ENCODE results near the gene GPAM.

Gene GPAM

GRCh38 chr10:112189465-112189864 lies 5.9 kb upstream of the GPAM start:
- ChIA-PET POLR2A (no interaction called here), CTCF (interaction anchor here (0.7 kb wide), 1 partner anchor 109 kb away, joined by 4 read pairs; no protein-coding TSS in a partner anchor)
- no peak for DNase-seq (ENCODE audit: extremely low spot score)
- TF ChIP-seq, protein P1, sequence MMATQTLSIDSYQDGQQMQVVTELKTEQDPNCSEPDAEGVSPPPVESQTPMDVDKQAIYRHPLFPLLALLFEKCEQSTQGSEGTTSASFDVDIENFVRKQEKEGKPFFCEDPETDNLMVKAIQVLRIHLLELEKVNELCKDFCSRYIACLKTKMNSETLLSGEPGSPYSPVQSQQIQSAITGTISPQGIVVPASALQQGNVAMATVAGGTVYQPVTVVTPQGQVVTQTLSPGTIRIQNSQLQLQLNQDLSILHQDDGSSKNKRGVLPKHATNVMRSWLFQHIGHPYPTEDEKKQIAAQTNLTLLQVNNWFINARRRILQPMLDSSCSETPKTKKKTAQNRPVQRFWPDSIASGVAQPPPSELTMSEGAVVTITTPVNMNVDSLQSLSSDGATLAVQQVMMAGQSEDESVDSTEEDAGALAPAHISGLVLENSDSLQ (IDR thresholded peaks at IDR 0.05): no peak
- TF ChIP-seq CTBP1 (IDR thresholded peaks at IDR 0.05; ENCODE audit: borderline replicate concordance): no peak
- TF ChIP-seq FOXA1 (IDR thresholded peaks at IDR 0.05): no peak

GRCh38 chr10:112187527-112187926 lies 4.0 kb upstream of the GPAM start:
- ChIA-PET POLR2A (no interaction called here), CTCF (no interaction called here)
- no peak for TF ChIP-seq ZNF384 (IDR thresholded peaks at IDR 0.05)
- DNase-seq (ENCODE audit: extremely low spot score): no peak

DNA sequence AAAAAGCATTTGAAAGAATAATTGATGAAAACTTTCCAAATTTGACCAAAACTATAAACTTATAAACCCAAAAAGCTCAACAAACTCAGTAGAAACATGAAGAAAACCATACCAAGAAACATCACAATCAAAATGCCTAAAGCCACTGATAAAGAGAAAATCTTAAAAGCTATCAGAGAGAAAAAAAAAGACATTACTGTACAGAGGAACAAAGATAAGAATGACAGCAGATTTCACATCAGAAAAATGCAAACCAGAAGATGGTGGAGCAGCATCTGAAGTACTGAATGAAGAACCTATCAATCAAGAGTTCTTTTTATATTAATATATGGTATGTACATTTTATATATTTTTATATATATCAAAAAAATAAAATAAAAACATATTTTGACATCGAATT lies 2.4 kb upstream of the GPAM start:
- TF ChIP-seq HDGF (IDR thresholded peaks at IDR 0.05; ENCODE audit: borderline replicate concordance) (no peak), FOXK2 (IDR thresholded peaks at IDR 0.05) (no peak), SP1 (IDR thresholded peaks at IDR 0.05) (no peak), ELF4 (IDR thresholded peaks at IDR 0.05) (no peak), BHLHE40 (IDR thresholded peaks at IDR 0.05; ENCODE audit: borderline replicate concordance) (no peak), ZNF384 (IDR thresholded peaks at IDR 0.05) (no peak), CTBP1 (IDR thresholded peaks at IDR 0.05; ENCODE audit: borderline replicate concordance) (no peak)
- no peak for DNase-seq (ENCODE audit: extremely low spot score)
- CTCF ChIA-PET: no interaction called here
- POLR2A ChIA-PET: no interaction called here

GRCh38 chr10:112184379-112184778 lies 814 bp upstream of the GPAM start:
- ChIA-PET CTCF (no interaction called here), POLR2A (interaction anchor here (0.6 to 1.8 kb wide), 7 partner anchors 8 to 130 kb away, joined by 3 to 6 read pairs (median 3); no protein-coding TSS in a partner anchor)
- TF ChIP-seq ZNF384 (IDR thresholded peaks at IDR 0.05): no peak
- TF ChIP-seq, protein P1 (IDR thresholded peaks at IDR 0.05): no peak
- DNase-seq (ENCODE audit: extremely low spot score): no peak

GRCh38 chr10:112184052-112184371 lies 447 bp upstream of the GPAM start:
- ChIA-PET CTCF (no interaction called here), POLR2A (interaction anchor here (0.5 to 1.9 kb wide), 11 partner anchors 9 to 1761 kb away, joined by 3 to 8 read pairs (median 4); no protein-coding TSS in a partner anchor)
- DNase-seq (ENCODE audit: extremely low spot score): no peak
- no peak for TF ChIP-seq FOXK2 (IDR thresholded peaks at IDR 0.05)
- no peak for TF ChIP-seq FOXA1 (IDR thresholded peaks at IDR 0.05)
- no peak for TF ChIP-seq CTBP1 (IDR thresholded peaks at IDR 0.05; ENCODE audit: borderline replicate concordance)
- TF ChIP-seq FOXM1 (IDR thresholded peaks at IDR 0.05; ENCODE audit: borderline replicate concordance): no peak
- TF ChIP-seq ELF4 (IDR thresholded peaks at IDR 0.05): no peak
- no peak for TF ChIP-seq SUZ12 (IDR thresholded peaks at IDR 0.05)
- no peak for TF ChIP-seq ZNF384 (IDR thresholded peaks at IDR 0.05)
- TF ChIP-seq NFRKB (IDR thresholded peaks at IDR 0.05): no peak
- TF ChIP-seq BHLHE40 (IDR thresholded peaks at IDR 0.05; ENCODE audit: borderline replicate concordance): no peak
- no peak for TF ChIP-seq ARNT (IDR thresholded peaks at IDR 0.05)
- no peak for TF ChIP-seq L3MBTL2 (conservative IDR thresholded peaks at IDR 0.05)
- TF ChIP-seq TARDBP (IDR thresholded peaks at IDR 0.05): no peak
- TF ChIP-seq HDGF (IDR thresholded peaks at IDR 0.05; ENCODE audit: borderline replicate concordance): no peak

DNA sequence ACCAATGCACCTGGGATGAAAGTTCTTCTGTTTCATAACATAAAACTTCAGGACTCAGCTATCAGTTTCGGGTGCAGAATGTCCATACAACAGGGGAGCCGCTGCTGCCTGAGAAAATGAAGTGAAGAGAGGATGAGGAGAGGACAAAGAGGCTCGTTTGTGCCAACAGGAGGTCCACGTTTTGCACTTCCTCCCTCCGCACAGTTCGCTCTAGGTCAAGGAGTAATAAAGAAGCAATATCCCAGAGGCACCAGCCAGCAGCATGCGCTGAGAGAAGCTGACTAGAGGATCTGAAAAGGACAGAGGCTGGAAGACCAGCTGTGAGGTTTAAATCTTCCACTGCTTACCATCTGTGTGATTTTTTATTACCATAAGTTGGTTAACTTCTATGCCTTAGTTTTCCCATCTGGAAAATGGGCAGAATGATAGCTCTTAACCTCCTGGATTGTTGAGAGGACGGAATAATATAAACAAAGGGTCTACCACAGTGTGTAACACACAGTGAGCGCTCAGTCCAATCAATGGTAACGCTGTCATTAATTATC lies 709 bp downstream of the GPAM start:
- DNase-seq (ENCODE audit: extremely low spot score): no peak
- ChIA-PET CTCF (no interaction called here), POLR2A (interaction anchor here (0.7 to 1.9 kb wide), 9 partner anchors 9 to 118 kb away, joined by 3 to 8 read pairs (median 4); no protein-coding TSS in a partner anchor)
- TF ChIP-seq FOXK2 (IDR thresholded peaks at IDR 0.05): no peak
- TF ChIP-seq BHLHE40 (IDR thresholded peaks at IDR 0.05; ENCODE audit: borderline replicate concordance): no peak
- TF ChIP-seq CTBP1 (IDR thresholded peaks at IDR 0.05; ENCODE audit: borderline replicate concordance): no peak
- TF ChIP-seq ARNT (IDR thresholded peaks at IDR 0.05): no peak
- TF ChIP-seq, protein P1 (IDR thresholded peaks at IDR 0.05): no peak
- no peak for TF ChIP-seq NFRKB (IDR thresholded peaks at IDR 0.05)
- no peak for TF ChIP-seq SUZ12 (IDR thresholded peaks at IDR 0.05)
- TF ChIP-seq L3MBTL2 (conservative IDR thresholded peaks at IDR 0.05): no peak
- TF ChIP-seq ZNF384 (IDR thresholded peaks at IDR 0.05): no peak
- no peak for TF ChIP-seq SP1 (IDR thresholded peaks at IDR 0.05)
- no peak for TF ChIP-seq ELF4 (IDR thresholded peaks at IDR 0.05)
- TF ChIP-seq HDGF (IDR thresholded peaks at IDR 0.05; ENCODE audit: borderline replicate concordance): no peak
- TF ChIP-seq LEF1 (IDR thresholded peaks at IDR 0.05; ENCODE audit: borderline replicate concordance): no peak
- TF ChIP-seq TARDBP (IDR thresholded peaks at IDR 0.05): no peak
- no peak for TF ChIP-seq FOXM1 (IDR thresholded peaks at IDR 0.05; ENCODE audit: borderline replicate concordance)
- TF ChIP-seq FOXA1 (IDR thresholded peaks at IDR 0.05): no peak

DNA sequence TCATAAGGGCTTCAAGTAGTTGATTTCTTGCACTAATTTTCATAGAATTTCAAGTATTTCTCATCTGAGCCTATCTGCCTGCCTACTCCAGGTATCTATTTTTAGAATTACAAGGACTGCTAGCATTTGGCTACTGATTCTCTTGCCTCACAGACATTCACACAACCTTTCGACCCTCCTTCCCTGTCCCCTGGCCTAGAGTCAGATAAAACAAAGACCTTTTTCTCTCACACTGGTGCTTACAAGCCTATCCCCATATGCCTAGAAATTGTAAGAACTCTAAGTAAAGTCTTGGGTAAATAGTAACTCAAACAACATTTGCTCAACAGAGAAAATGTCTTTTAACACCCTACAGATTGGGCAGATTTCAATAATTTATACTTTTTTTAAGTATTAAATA lies 6.3 kb downstream of the GPAM start:
- ChIA-PET CTCF (no interaction called here), POLR2A (no interaction called here)

More for the DNA sequence above, 6.3 kb downstream of the GPAM start:
- TF ChIP-seq SP1 (IDR thresholded peaks at IDR 0.05): no peak
- no peak for TF ChIP-seq CTBP1 (IDR thresholded peaks at IDR 0.05; ENCODE audit: borderline replicate concordance)
- no peak for TF ChIP-seq SUZ12 (IDR thresholded peaks at IDR 0.05)
- no peak for TF ChIP-seq ARNT (IDR thresholded peaks at IDR 0.05)
- TF ChIP-seq ZNF384 (IDR thresholded peaks at IDR 0.05): no peak
- TF ChIP-seq FOXK2 (IDR thresholded peaks at IDR 0.05): no peak
- DNase-seq (ENCODE audit: extremely low spot score): no peak

All from HEK293T (cell line).